SK-N-SH (cell line): ENCODE measurements around the gene ATP13A3. TPM values are rescaled to one million over a fixed set of nuclear protein-coding genes. Genes with fewer than 3 reads are reported as not detected.

Experiments used
- CTCF ChIA-PET: fragments of 300-600, 350-600 bp; formaldehyde crosslinking; extraction: SDS; loops from one replicate; lab custom pipeline; 2021; lab: Yijun Ruan, JAX
- POLR2A ChIA-PET: fragments of 350-600 bp; sonication (Branson Sonifier 250); formaldehyde crosslinking; extraction: SDS; loops from one replicate; lab custom pipeline; 2020; ENCODE audit warnings: antibody characterized with exemption, inconsistent platforms; lab: Yijun Ruan, JAX
- DNase-seq: peaks from one replicate; pipeline ENCODE4 v3.0.0; 2012
- H2AFZ ChIP-seq: fragments of 200-600 bp; sonication (generic); 2 replicates; pipeline ENCODE4 v1.8.1; 2016; ENCODE audit warnings: antibody characterized with exemption, mild to moderate bottlenecking, low read depth
- H3F3A ChIP-seq: fragments of 200-600 bp; sonication (generic); replicated peaks from 2 replicates; pipeline ENCODE3; 2016; ENCODE audit warnings: antibody characterized with exemption, mild to moderate bottlenecking; ENCODE audit not compliant: insufficient read depth
- H3K27ac ChIP-seq, 2 experiments: fragments of 200-500 bp in 1 of 2; fragments of 200-600 bp in 1 of 2; sonication (Bioruptor generic) in 1 of 2; sonication (generic), shearing (Covaris generic) in 1 of 2; 2 replicates each; pipeline versions ENCODE4 v1.5.1 to v1.6.1; 2014 to 2016; ENCODE audit warnings: low read depth in 2 of 2, inconsistent platforms in 1 of 2, low read length in 1 of 2, mild to moderate bottlenecking in 1 of 2, mixed read lengths in 1 of 2
- H3K27me3 ChIP-seq: fragments of 200-600 bp; sonication (generic), shearing (Covaris generic); 2 replicates; pipeline ENCODE4 v1.6.1; 2016; ENCODE audit warnings: mixed run types; ENCODE audit not compliant: insufficient read depth
- H3K36me3 ChIP-seq, 2 experiments: fragments of 200-500 bp in 1 of 2; fragments of 200-600 bp in 1 of 2; sonication (Bioruptor generic) in 1 of 2; sonication (generic) in 1 of 2; replicated peaks in 1 of 2; 2 replicates each; pipeline versions ENCODE3 to v1.5.1; 2014 to 2016; ENCODE audit warnings: low read length in 1 of 2, mild to moderate bottlenecking in 1 of 2; ENCODE audit not compliant: insufficient read depth in 2 of 2, control insufficient read depth in 1 of 2
- H3K4me1 ChIP-seq, 2 experiments: fragments of 200-500 bp in 1 of 2; fragments of 200-600 bp in 1 of 2; sonication (Bioruptor generic) in 1 of 2; sonication (generic), shearing (Covaris generic) in 1 of 2; 2 replicates each; pipeline versions ENCODE4 v1.5.1 to v1.6.1; 2014 to 2016; ENCODE audit warnings: low read depth in 1 of 2, low read length in 1 of 2, mixed run types in 1 of 2; ENCODE audit not compliant: insufficient read depth in 2 of 2, control insufficient read depth in 1 of 2
- H3K4me2 ChIP-seq: fragments of 200-600 bp; sonication (generic), shearing (Covaris generic); 2 replicates; pipeline ENCODE4 v1.6.1; 2017; ENCODE audit warnings: mixed run types
- H3K4me3 ChIP-seq, 2 experiments: fragments of 200-500 bp in 1 of 2; fragments of 200-600 bp in 1 of 2; sonication (Bioruptor generic) in 1 of 2; sonication (generic), shearing (Covaris generic) in 1 of 2; 2 replicates each; pipeline versions ENCODE4 v1.5.1 to v1.8.1; 2014 to 2016; ENCODE audit warnings: low read depth in 2 of 2, inconsistent platforms in 1 of 2, low read length in 1 of 2, mild to moderate bottlenecking in 1 of 2, mixed read lengths in 1 of 2, moderate library complexity in 1 of 2
- H3K79me2 ChIP-seq: fragments of 200-600 bp; sonication (generic); 2 replicates; pipeline ENCODE4 v1.8.1; 2017; ENCODE audit warnings: mild to moderate bottlenecking; ENCODE audit not compliant: insufficient read depth
- H3K9ac ChIP-seq: fragments of 200-600 bp; sonication (generic); 2 replicates; pipeline ENCODE4 v1.6.1; 2017; ENCODE audit warnings: mixed run types
- H3K9me2 ChIP-seq: fragments of 200-600 bp; sonication (generic); 2 replicates; pipeline ENCODE4 v1.6.1; 2017; ENCODE audit warnings: mixed run types
- H3K9me3 ChIP-seq: fragments of 200-600 bp; sonication (generic); 2 replicates; pipeline ENCODE4 v1.6.1; 2017; ENCODE audit warnings: mixed run types, mild to moderate bottlenecking, moderate library complexity
- H4K20me1 ChIP-seq: fragments of 200-600 bp; sonication (generic); 2 replicates; pipeline ENCODE4 v1.6.1; 2017; ENCODE audit warnings: mild to moderate bottlenecking, mixed run types; ENCODE audit not compliant: insufficient read depth
- FOXM1 ChIP-seq: IDR thresholded peaks from 2 replicates; pipeline ENCODE4 v1.4.0; 2012; ENCODE audit warnings: low read depth, mild to moderate bottlenecking
- GATA2 ChIP-seq: sonication (generic); formaldehyde crosslinking; IDR thresholded peaks from 2 replicates; pipeline ENCODE4 v1.5.0; 2020; ENCODE audit warnings: mild to moderate bottlenecking, missing genetic modification reagents
- NRF1 ChIP-seq: IDR thresholded peaks from 2 replicates; pipeline ENCODE4 v1.6.1; 2012; ENCODE audit warnings: low read depth, mild to moderate bottlenecking, low read length
- POLR2AphosphoS5 ChIP-seq: IDR thresholded peaks from 2 replicates; pipeline ENCODE4 v1.6.1; 2012; ENCODE audit warnings: low read depth, low read length
- REST ChIP-seq: IDR thresholded peaks from 2 replicates; pipeline ENCODE4 v1.6.1; 2012; ENCODE audit warnings: mild to moderate bottlenecking, low read depth, low read length, moderate library complexity
- SIN3A ChIP-seq: IDR thresholded peaks from 2 replicates; pipeline ENCODE4 v1.6.1; 2012; ENCODE audit warnings: low read depth, mild to moderate bottlenecking, low read length, moderate library complexity, borderline replicate concordance
- WGBS: methylation state at CpG from one replicate; pipeline ENCODE4 v1.1.6; 2017; ENCODE audit warnings: low lambda C conversion rate; 5-methylcytosine and 5-hydroxymethylcytosine counted together
- polyA plus RNA-seq, 3 experiments: library from polyadenylated mRNA; depleted of rRNA; stranded (reverse); fragments of >200 nt; gene quantifications; 2 replicates each; pipeline ENCODE4 v1.2.3, GENCODE V29; 2012
- TF ChIP-seq, protein P1 (sequence below): fragments of 150-350 bp; IDR thresholded peaks from 2 replicates; pipeline ENCODE4 v1.6.1; 2016; ENCODE audit warnings: mild to moderate bottlenecking, low read depth, low read length
- TF ChIP-seq, protein P2 (sequence below): fragments of 200-600 bp; sonication (generic); IDR thresholded peaks from 2 replicates; pipeline ENCODE4 v1.6.1; 2017; ENCODE audit warnings: antibody characterized with exemption, mild to moderate bottlenecking, moderate library complexity
- TF ChIP-seq, protein P3 (sequence below): fragments of 150-350 bp; IDR thresholded peaks from 2 replicates; pipeline ENCODE4 v1.6.1; 2017; ENCODE audit warnings: antibody characterized with exemption, low read length, low read depth, borderline replicate concordance

Gene ATP13A3
- polyA plus RNA-seq, 1 of the 3 experiments (the other 2 are of a cell fraction) = 48.2 TPM

DNA sequence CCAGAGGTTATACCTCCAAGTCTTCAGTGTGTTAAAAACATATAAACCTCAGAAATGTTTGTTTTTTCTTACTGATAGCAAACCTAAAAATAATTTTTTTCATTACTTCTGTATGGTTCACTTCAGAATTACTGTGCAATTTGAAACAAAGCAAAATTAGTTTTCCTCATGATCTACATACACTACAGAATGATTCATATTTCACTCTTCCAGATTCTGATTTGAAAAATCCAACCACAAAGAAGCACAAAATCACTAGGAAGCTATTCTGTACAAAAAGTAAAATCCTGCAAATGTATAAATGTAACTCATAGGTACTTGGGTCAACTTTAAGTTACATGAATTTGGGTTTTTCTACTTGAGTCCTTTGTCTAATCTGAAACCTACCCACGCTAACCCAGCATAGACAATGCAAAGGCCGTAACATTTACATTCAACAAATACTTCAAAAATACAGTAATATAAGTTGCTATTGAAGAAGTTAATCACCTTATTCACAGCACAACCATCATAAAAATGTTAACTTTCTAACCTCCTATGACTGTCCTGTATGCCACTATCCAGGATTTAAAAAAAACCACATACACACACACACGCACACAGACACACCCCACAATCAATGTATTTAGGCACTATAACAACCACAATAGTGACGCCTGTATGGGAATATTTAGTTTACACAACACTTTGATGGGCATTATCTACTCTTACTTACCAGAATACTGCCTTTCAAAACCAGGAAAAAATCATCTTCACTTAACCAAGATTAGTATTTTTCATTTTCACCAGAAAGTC lies 11.5 kb downstream of the ATP13A3 start (continued):
- TF ChIP-seq, protein P1, sequence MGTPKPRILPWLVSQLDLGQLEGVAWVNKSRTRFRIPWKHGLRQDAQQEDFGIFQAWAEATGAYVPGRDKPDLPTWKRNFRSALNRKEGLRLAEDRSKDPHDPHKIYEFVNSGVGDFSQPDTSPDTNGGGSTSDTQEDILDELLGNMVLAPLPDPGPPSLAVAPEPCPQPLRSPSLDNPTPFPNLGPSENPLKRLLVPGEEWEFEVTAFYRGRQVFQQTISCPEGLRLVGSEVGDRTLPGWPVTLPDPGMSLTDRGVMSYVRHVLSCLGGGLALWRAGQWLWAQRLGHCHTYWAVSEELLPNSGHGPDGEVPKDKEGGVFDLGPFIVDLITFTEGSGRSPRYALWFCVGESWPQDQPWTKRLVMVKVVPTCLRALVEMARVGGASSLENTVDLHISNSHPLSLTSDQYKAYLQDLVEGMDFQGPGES = no peak
- TF ChIP-seq SIN3A = no peak

DNA sequence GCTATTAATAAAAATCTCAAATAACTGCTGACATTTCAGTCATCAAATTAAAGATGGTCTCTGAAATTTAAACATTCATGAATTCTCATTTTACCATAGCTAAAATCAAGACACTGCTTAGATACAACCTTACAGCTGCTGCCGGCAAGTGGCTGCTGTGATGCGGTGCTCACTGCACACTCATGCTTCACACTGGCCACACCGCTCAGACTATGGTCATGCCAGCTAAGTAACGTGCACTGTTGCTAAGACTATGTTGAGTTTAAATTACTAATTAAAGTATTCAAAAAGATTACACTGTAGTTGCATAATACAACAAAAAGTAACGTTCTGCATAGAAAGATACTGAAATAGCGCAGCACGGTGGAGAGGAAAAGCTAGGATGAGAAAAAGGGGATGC lies 12.1 kb downstream of the ATP13A3 start:
- CTCF ChIA-PET = interaction anchor here (0.8 to 6.8 kb wide), 9 partner anchors 9 to 197 kb away, joined by 3 to 64 read pairs (median 4); partner anchors contain the start of gene LSG1
- no peak overlapping the region; a peak in 1 of 4 replicates for H3K4me3 ChIP-seq

More for the DNA sequence above, 12.1 kb downstream of the ATP13A3 start:
- Histone ChIP-seq H3K79me2 (peaks cover 99% of the 10 kb centered on the region), H3K4me2 (peak overlapping the region; percentile 17; the same call in 1 of the 2 replicates), H2AFZ (no peak overlapping the region), H3K27me3 (no peaks in the 10 kb centered on the region), H3F3A (peaks cover 42% of the 10 kb centered on the region), H3K9me2 (no peaks in the 10 kb centered on the region), H3K9ac (no peak overlapping the region), H3K9me3 (no peaks in the 10 kb centered on the region), H3K27ac (peak overlapping the region in 1 of 2 experiments; percentile 56; a peak in 2 of 4 replicates), H3K4me1 (peaks cover 4 to 48% of the 10 kb centered on the region in 2 experiments; a peak in 3 of 4 replicates), H4K20me1 (peaks cover 24% of the 10 kb centered on the region), H3K36me3 (peaks cover 21 to 49% of the 10 kb centered on the region in 2 experiments)
- DNase-seq = no peak
- WGBS = 92% methylated on average over 7 of the region's 7 CpGs
- TF ChIP-seq REST = no peak
- TF ChIP-seq, protein P2, sequence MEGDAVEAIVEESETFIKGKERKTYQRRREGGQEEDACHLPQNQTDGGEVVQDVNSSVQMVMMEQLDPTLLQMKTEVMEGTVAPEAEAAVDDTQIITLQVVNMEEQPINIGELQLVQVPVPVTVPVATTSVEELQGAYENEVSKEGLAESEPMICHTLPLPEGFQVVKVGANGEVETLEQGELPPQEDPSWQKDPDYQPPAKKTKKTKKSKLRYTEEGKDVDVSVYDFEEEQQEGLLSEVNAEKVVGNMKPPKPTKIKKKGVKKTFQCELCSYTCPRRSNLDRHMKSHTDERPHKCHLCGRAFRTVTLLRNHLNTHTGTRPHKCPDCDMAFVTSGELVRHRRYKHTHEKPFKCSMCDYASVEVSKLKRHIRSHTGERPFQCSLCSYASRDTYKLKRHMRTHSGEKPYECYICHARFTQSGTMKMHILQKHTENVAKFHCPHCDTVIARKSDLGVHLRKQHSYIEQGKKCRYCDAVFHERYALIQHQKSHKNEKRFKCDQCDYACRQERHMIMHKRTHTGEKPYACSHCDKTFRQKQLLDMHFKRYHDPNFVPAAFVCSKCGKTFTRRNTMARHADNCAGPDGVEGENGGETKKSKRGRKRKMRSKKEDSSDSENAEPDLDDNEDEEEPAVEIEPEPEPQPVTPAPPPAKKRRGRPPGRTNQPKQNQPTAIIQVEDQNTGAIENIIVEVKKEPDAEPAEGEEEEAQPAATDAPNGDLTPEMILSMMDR = no peak
- TF ChIP-seq, protein P3, sequence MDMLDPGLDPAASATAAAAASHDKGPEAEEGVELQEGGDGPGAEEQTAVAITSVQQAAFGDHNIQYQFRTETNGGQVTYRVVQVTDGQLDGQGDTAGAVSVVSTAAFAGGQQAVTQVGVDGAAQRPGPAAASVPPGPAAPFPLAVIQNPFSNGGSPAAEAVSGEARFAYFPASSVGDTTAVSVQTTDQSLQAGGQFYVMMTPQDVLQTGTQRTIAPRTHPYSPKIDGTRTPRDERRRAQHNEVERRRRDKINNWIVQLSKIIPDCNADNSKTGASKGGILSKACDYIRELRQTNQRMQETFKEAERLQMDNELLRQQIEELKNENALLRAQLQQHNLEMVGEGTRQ = no peak
- TF ChIP-seq POLR2AphosphoS5 = no peak
- no peak for TF ChIP-seq FOXM1
- TF ChIP-seq NRF1 = no peak
- TF ChIP-seq GATA2 (CRISPR knock-in tag) = no peak
- POLR2A ChIA-PET = no interaction called here
